ENCODE data around the gene SERPINA10. TPM values are rescaled to one million over a fixed set of nuclear protein-coding genes. Genes with fewer than 3 reads are reported as not detected.

Gene SERPINA10
- total and polyA plus RNA-seq, 2 donors (not counting 3 experiments of a cell fraction or from before 2014, with no cell fraction given) = not detected

GRCh38 chr14:94307410-94307992 lies 14.4 kb upstream of the SERPINA10 start:
- CTCF ChIA-PET = no interaction called here
- Histone ChIP-seq H3K4me1 (ENCODE audit: control insufficient read depth, extremely low read depth, insufficient read depth, low read length) (no peaks in the 10 kb centered on the region), H3K27ac (ENCODE audit: insufficient read depth, low read depth, low read length) (no peak overlapping the region), H3K27me3 (ENCODE audit: control insufficient read depth in 2 of 2, insufficient read depth in 2 of 2, low read length in 2 of 2) (no peaks in the 10 kb centered on the region), H3K9me1 (replicated peaks; ENCODE audit: control insufficient read depth, extremely low read depth, insufficient read depth, low read length) (no peaks in the 10 kb centered on the region), H3K9ac (replicated peaks; ENCODE audit: extremely low read depth, insufficient read depth, low read length) (no peak overlapping the region), H2AFZ (ENCODE audit: low read depth, low read length) (no peak overlapping the region), H3K4me2 (ENCODE audit: insufficient read depth, low read length) (no peak overlapping the region), H3K4me3 (replicated peaks in 1 of 3; ENCODE audit: insufficient read depth in 1 of 3, low read depth in 1 of 3, low read length in 3 of 3) (no peak overlapping the region), H3K79me2 (ENCODE audit: control insufficient read depth, insufficient read depth, low read length) (no peaks in the 10 kb centered on the region), H3K36me3 (ENCODE audit: control insufficient read depth in 2 of 2, extremely low read depth in 1 of 2, insufficient read depth in 2 of 2, low read length in 2 of 2) (no peaks in the 10 kb centered on the region), H3K9me3 (replicated peaks; ENCODE audit: control insufficient read depth, insufficient read depth, low read length) (no peaks in the 10 kb centered on the region), H4K20me1 (replicated peaks; ENCODE audit: control insufficient read depth, extremely low read depth, insufficient read depth, low read length) (no peaks in the 10 kb centered on the region)
- FAIRE-seq (no peak), DNase-seq (ENCODE audit: low read depth, low spot score) (no peak)
- TF ChIP-seq POLR2AphosphoS5 (IDR thresholded peaks at IDR 0.05; ENCODE audit: insufficient read depth, low read depth, low read length) (no peak), CTCF (IDR thresholded peaks at IDR 0.05; ENCODE audit: extremely low read depth in 1 of 2, insufficient read depth in 1 of 2, low read depth in 1 of 2, low read length in 2 of 2) (no peak), POLR2A (IDR thresholded peaks at IDR 0.05; ENCODE audit: low read depth, low read length) (no peak), GATA2 (IDR thresholded peaks at IDR 0.05; ENCODE audit: insufficient read depth, insufficient read length, low read depth, low read length) (no peak), JUN (IDR thresholded peaks at IDR 0.05; ENCODE audit: borderline replicate concordance, insufficient read depth, insufficient read length, low read depth) (no peak), EZH2 (IDR thresholded peaks at IDR 0.05; ENCODE audit: borderline replicate concordance, low read depth, low read length, severe bottlenecking) (no peak), MAX (IDR thresholded peaks at IDR 0.05; ENCODE audit: insufficient read depth, insufficient read length) (no peak), FOS (IDR thresholded peaks at IDR 0.05; ENCODE audit: borderline replicate concordance, insufficient read depth, low read length) (no peak), MYC (IDR thresholded peaks at IDR 0.05; ENCODE audit: low read depth, low read length) (no peak)
- POLR2A ChIA-PET = no interaction called here
- BruUV-seq (replicated peaks) = no TSS peak
- intact Hi-C loops (cut with micrococcal nuclease) (no loop called here), dilution Hi-C loops (cut with MboI; ENCODE audit: extremely low pct_ligation_motif_present, low sequenced_read_pairs) (no loop called here)

All from endothelial cell of umbilical vein (primary cell).